Uterus (tissue), 4 donors: ENCODE measurements around the gene STUM. TPM values are rescaled to one million over a fixed set of nuclear protein-coding genes. Genes with fewer than 3 reads are reported as not detected.

Source experiments
- DNase-seq, 2 donors: peaks; one replicate each; pipeline ENCODE4 v3.0.0-alpha.2; 2019 to 2020
- H3K27ac ChIP-seq, 2 donors: fragments of 200-600 bp; sonication (generic); 1 replicate in 1 of 2; 2 replicates in 1 of 2; pipeline ENCODE4 v1.5.1; 2016 to 2018
- H3K27me3 ChIP-seq, 2 donors: fragments of 200-600 bp; sonication (generic); one replicate each; pipeline ENCODE4 v1.5.1; 2018 to 2019; ENCODE audit warnings: control low read depth in 1 of 2
- H3K36me3 ChIP-seq, 2 donors: fragments of 200-600 bp; sonication (generic); one replicate each; pipeline ENCODE4 v1.5.1; 2019; ENCODE audit warnings: control low read depth in 1 of 2
- H3K4me1 ChIP-seq, 2 donors: fragments of 200-600 bp; sonication (generic); one replicate each; pipeline ENCODE4 v1.5.1; 2018 to 2019; ENCODE audit warnings: control low read depth in 1 of 2
- H3K4me3 ChIP-seq, 2 donors: fragments of 200-600 bp; sonication (generic); 1 replicate in 1 of 2; 2 replicates in 1 of 2; pipeline ENCODE4 v1.5.1; 2018 to 2019; ENCODE audit warnings: mild to moderate bottlenecking in 1 of 2
- H3K9me3 ChIP-seq, 2 donors: fragments of 200-600 bp; sonication (generic); one replicate each; pipeline ENCODE4 v1.5.1; 2019; ENCODE audit warnings: control low read depth in 1 of 2
- CTCF ChIP-seq, 4 experiments: fragments of 200-600 bp in 2 of 4; fragments of 450-650 bp in 2 of 4; sonication (generic) in 2 of 4; IDR thresholded peaks; one replicate each; pipeline ENCODE4 v1.5.1; 2016 to 2019; ENCODE audit warnings: antibody characterized with exemption in 4 of 4, mild to moderate bottlenecking in 2 of 4, moderate library complexity in 1 of 4
- POLR2A ChIP-seq, 2 donors: fragments of 450-650 bp; IDR thresholded peaks; one replicate each; pipeline ENCODE4 v1.6.1; 2016; ENCODE audit warnings: antibody characterized with exemption in 2 of 2, mild to moderate bottlenecking in 1 of 2, moderate library complexity in 1 of 2
- intact Hi-C: fragments of 100-400 bp; cut with DNase I; formaldehyde crosslinking; loops from one replicate; pipeline ENCODE4 v1.15.1; 2023; ENCODE audit warnings: low total_unique reads
- total RNA-seq, 4 donors: library from RNA; depleted of rRNA in 3 of 4; stranded (reverse); fragments of >200 nt in 3 of 4; gene quantifications; one replicate each; pipeline versions ENCODE4 v1.1.0 to v1.2.4, GENCODE V29; 2014 to 2023
- donor health status: DM: yes; HTN: yes; CAD: no.

STUM gene
- total RNA-seq, 4 donors from 2014 or later, result 0.88 to 9.1 (median 2.2) TPM

- DNase-seq, result no peak
- intact Hi-C loops, result no loop called here
- no peaks in the 10 kb centered on the region for H3K9me3 ChIP-seq
- H3K27ac ChIP-seq, result no peak overlapping the region
- H3K27me3 ChIP-seq, result no peaks in the 10 kb centered on the region
- H3K36me3 ChIP-seq, result no peaks in the 10 kb centered on the region
- no peak for TF ChIP-seq POLR2A (IDR thresholded peaks at IDR 0.05)
- H3K4me3 ChIP-seq, result no peak overlapping the region
- H3K4me1 ChIP-seq, result no peaks in the 10 kb centered on the region
Observed at GRCh38 chr1:226520640-226521355, 27.8 kb upstream of the STUM start.

GRCh38 chr1:226523646-226524406, 24.7 kb upstream of the STUM start:
- H3K27me3 ChIP-seq, result no peaks in the 10 kb centered on the region
- intact Hi-C loops, result no loop called here
- H3K36me3 ChIP-seq, result no peaks in the 10 kb centered on the region
- no peak for DNase-seq
- TF ChIP-seq CTCF (IDR thresholded peaks at IDR 0.05) (no peak), POLR2A (IDR thresholded peaks at IDR 0.05) (no peak)
- peak overlapping the region; percentile 28 to 78 for H3K27ac ChIP-seq
- peaks cover 0 to 5% of the 10 kb centered on the region in 2 donors for H3K4me1 ChIP-seq
- no peak overlapping the region for H3K4me3 ChIP-seq
- H3K9me3 ChIP-seq, result no peaks in the 10 kb centered on the region

GRCh38 chr1:226524547-226524946, 24.0 kb upstream of the STUM start:
- no peak overlapping the region for H3K4me3 ChIP-seq
- TF ChIP-seq CTCF (IDR thresholded peaks at IDR 0.05) (no peak), POLR2A (IDR thresholded peaks at IDR 0.05) (no peak)
- no peaks in the 10 kb centered on the region for H3K27me3 ChIP-seq
- no peaks in the 10 kb centered on the region for H3K9me3 ChIP-seq
- H3K4me1 ChIP-seq, result peaks cover 0 to 5% of the 10 kb centered on the region in 2 donors
- intact Hi-C loops, result no loop called here
- H3K27ac ChIP-seq, result peak overlapping the region in 1 of 2 donors; percentile 78
- DNase-seq, result no peak
- H3K36me3 ChIP-seq, result no peaks in the 10 kb centered on the region

GRCh38 chr1:226525750-226526149, 22.8 kb upstream of the STUM start:
- peak; percentile 48 to 58 for DNase-seq
- Histone ChIP-seq H3K27me3 (no peaks in the 10 kb centered on the region), H3K4me3 (no peak overlapping the region), H3K36me3 (no peaks in the 10 kb centered on the region), H3K9me3 (no peaks in the 10 kb centered on the region), H3K4me1 (peaks cover 0 to 5% of the 10 kb centered on the region in 2 donors), H3K27ac (peak overlapping the region in 1 of 2 donors; percentile 78)
- no peak for TF ChIP-seq CTCF (IDR thresholded peaks at IDR 0.05)
- no peak for TF ChIP-seq POLR2A (IDR thresholded peaks at IDR 0.05)
- intact Hi-C loops, result no loop called here

GRCh38 chr1:226526801-226527595, 21.6 kb upstream of the STUM start:
- no peak for TF ChIP-seq CTCF (IDR thresholded peaks at IDR 0.05)
- no peak for TF ChIP-seq POLR2A (IDR thresholded peaks at IDR 0.05)
- Histone ChIP-seq H3K4me1 (peaks cover 0 to 5% of the 10 kb centered on the region in 2 donors), H3K9me3 (no peaks in the 10 kb centered on the region), H3K27ac (peak overlapping the region; percentile 75 to 78), H3K36me3 (no peaks in the 10 kb centered on the region), H3K27me3 (no peaks in the 10 kb centered on the region), H3K4me3 (peak overlapping the region; percentile 3 to 31)
- intact Hi-C loops, result no loop called here
- peak; percentile 69 to 78 for DNase-seq
